HG03439 (cell line): ENCODE data around the gene ANAPC4.

Source experiments
- ATAC-seq: cut with Tn5 transposase; IDR thresholded peaks from one replicate; pipeline ENCODE4 v1.9.1; 2021; ENCODE audit warnings: mild to moderate bottlenecking, moderate library complexity; ENCODE audit not compliant: unreplicated experiment

ANAPC4 gene

DNA sequence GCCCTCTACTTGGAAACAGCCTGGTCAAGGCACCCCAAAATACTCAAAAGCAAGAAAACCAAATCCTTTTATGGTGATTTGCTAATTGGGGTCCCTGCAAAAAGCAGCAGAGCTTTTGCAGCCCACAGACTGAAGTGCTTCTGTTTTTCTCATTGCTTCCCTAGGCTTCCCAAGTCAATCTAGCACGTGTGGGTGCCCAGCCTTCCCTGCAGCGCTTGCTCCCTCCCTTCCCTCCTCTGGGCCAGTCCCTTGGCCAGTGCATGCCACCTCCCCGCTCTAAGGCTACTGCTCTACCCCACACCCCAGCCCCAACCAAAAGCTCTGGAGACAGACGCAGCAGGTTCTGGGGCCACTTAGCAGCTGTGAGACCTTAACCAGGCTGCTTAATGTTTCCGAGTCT lies 53.6 kb downstream of the ANAPC4 start:
- no peak for ATAC-seq

DNA sequence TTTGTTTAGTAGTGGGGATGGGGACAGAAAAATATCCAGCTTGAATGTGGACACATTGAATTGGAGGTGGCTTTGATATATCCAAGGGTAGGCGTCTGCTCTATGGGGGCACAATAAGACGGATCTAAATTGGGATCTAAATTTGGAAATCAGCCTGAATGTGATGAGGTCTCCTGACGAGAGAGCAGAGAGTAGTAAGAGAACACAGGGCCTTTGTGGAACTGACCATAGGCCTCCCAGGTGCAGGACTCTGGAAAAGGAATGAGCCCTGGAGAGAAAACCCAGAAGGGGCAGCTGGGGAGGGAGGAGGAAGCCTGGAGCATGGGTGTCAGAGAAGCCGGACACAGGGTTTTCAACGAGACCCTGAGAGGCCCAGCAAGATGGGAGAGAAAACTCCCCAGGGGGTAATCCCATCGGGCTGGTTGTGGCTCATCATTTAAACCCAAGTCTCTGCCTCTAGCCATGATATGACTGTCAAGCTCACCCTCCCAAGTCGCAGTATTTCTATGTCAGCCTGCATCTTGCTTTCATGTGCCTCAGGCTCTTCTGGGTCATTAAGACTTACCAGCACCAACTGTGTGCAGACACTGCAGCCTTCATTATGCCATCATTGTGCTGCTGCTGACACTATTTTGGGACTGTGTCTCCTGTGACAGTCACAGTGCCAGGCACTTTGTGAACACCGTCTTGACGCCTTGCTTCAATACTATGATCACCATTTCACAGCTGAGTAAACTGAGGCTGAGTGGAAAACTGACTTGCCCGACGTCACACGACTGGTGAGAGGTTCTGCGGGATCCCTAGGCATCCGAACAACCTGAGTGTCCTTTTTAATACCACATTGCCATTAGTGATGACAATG lies 57.1 kb downstream of the ANAPC4 start:
- no peak for ATAC-seq

DNA sequence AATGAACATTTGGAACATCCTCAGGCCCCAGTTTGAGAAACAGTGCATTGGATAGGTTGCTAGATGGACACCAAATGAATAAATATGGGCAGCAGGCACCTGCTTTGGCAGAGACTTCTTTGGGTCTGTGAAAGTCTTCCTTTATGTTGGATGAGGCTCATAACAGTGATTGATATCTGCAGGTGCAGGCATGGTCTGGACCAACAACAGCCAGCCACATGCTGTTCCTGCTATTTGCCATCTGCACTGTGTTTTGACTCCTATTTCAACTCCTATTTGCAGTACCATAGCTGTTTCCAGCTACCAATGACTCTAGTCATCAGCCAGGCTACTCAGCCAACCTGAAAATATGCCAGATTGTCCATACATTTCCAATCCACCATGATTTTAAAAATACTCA lies 60.9 kb downstream of the ANAPC4 start:
- ATAC-seq, result no peak

DNA sequence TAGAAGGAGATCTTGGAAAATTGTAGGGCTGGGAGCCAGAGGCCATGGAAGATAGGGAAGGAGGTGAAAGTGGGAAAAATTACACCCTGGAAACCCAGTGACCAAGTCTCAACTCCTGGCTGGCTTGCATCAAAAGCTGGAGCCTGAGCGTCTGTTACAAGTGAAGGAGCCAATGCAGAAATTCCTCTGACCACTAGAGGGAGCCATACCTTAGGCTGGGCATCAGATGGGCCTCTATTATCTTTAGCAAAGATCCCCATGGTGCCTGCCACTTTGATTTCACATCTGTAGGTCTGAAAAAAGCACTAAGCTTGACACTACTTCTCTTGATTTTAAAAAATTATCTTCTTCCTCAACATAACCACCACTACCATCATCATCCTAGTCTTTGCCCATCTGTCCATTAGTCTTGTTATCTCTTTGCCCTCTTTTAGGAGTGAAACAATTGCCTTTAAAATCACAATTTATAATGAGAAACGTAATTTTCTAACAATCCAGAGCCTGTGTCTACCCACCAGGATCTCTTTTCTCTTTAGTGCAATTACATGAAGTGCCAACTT lies 62.9 kb downstream of the ANAPC4 start:
- peak; percentile 85 for ATAC-seq

DNA sequence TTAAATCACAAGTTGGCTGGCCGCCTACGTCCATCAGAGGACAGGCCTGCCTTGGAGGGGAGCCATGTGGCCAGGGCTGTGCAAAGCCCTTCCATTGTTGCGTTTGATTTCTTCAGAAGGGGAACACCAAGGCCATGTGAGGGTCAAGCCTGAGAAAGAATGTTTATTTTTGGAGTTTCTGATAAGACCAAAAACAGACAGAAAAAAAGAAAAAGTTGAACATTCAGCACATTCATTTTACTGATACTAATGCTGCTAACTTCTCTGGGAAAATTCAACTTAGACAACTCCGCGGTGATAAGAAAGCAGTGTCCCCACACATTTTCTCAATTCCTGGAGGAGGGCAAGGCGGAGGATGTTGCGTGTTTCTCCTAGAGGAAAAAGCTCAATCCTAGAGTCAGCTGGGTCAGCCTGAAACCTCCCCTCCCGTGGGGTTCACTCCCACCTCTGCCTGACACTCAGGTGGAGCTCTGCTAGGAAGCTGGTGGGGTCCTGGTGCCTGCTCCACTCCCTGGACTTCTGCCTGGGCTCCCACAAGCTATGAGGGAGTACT lies 63.5 kb downstream of the ANAPC4 start:
- no peak for ATAC-seq

DNA sequence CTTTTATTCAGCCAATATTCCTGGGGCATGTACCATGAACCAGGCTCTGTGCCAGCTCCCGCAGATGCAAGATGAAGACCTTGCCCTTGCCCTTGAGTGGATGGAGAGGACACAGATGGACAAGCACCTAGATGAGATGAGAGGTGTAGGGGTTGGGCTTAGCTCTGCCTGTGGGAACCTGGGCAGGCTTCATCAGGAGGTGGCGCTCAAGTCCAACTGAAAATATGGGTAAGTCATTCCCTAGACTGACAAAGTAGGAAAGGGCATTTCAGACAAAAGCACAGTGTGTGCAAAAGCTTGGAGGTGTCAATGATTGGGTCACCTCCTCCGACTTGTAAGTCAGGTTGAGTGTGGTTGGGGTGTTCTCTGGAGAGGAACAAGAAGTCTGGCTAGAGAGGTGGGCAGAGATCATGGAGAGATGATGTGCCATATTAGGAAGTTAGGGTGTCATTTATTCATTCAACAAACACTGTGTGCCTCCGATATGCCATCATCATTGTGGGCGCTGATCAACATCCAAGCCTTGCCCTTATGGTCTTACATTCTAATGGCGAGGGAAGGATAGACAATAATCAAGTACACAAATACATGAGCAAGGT lies 64.6 kb downstream of the ANAPC4 start:
- ATAC-seq, result no peak

DNA sequence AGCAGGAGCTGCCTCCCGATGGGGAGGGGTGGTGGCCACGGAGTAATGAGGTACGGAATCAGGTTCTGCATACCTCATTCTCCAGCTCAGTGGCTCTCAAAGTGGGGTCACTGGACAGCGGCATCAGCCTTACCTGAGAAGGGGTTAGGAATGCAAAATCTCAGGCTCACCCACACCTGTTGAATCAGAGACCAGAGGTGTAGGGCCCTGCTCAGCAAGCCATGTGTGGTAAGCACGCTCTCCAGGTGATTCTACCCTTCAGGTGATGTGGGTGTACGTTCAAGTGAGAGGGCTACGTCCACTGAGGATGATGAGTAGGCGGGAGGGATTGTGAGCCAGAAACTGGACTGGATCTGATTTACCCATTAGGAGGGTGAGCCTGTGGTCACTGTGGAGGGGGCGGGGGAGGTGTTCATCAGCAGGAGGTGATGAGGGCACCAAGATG lies 65.8 kb downstream of the ANAPC4 start:
- no peak for ATAC-seq

DNA sequence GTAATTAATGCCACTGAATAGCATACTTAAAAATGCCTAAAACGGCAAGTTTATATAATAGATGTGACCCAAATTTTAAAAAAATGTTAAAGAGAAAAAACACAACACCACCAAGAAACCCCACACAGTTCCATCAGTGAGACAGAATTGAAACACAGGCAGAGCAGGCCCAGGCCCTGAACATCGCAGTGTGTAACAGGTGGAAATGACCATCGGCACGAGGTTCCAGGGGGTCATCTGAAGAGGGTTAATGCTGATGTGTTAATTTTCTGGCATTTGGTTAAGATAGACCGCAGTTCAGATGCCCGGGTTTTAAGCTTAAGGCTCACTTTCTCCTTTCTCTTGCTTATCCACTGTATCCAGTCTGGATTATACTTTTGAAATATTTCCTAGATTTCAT lies 66.8 kb downstream of the ANAPC4 start:
- no peak for ATAC-seq

DNA sequence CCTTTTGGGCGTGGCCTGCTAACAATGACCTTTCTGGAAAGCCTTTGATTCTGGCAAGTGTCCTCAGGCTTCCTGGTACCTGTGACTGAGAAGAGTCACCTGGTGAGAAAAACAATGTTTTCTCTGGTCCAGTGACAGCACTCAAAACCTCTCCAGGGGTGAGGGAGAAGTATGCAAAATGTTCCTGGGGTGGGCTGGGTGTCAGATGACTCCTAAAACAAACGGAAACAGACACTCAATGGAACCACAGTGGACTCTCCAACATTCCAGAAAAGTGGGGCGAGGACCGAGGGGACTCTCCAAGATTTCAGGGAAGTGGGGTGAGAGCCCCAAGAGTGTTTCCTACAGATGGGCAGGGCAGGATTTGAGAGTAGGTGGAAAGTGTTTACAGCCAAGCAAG lies 69.5 kb downstream of the ANAPC4 start:
- ATAC-seq, result no peak

DNA sequence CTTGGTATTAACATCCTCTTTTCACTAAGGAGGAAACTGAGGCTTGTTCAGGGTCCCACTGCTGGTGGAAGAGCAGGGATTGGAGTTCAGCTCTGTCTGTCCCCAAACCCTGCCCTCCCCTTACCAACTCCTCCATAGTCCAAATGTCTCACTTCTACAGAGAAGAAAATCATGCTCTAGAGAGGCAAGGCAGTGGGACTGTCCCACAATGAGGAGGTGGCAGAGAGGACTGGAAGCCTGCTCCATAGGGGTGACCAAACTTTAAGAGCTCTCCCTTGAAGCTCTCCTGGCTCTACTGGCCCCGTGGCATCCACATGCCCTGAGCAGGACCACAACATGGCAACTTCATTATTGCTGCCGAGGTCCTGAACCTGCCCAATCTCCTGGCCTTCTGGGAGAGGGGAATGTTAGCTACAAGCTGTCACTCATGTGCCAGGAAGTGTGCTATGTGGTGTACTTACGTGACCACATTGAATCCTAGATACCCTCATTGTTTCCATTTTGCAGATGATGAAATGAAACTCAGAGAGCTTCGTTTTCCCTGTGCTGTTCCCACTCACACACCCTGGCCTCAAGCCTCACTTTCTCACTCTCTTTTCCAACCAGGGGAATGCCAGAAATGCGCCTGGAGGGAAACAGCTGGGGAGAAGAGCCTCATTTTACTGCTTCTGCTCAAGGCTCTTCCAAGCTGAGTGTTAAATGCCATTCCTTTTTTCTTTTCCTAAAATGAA lies 71.5 kb downstream of the ANAPC4 start:
- no peak for ATAC-seq

DNA sequence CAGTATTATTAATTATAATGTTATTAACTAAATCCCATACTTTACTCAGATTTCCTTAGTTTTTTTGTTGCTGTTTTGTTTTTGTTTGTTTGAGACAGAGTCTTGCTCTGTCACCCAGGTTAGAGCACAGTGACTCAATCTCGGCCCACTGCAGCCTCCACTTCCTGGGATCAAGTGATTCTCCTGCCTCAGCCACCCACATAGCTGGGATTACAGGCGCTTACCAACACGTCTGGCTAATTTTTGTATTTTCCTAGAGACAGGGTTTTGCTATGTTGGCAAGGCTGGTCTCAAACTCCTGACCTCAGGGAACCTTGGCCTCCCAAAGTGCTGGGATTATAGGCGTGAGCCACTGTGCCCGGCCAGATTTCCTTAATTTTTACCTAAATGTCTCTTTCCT lies 72.2 kb downstream of the ANAPC4 start:
- ATAC-seq, result no peak

DNA sequence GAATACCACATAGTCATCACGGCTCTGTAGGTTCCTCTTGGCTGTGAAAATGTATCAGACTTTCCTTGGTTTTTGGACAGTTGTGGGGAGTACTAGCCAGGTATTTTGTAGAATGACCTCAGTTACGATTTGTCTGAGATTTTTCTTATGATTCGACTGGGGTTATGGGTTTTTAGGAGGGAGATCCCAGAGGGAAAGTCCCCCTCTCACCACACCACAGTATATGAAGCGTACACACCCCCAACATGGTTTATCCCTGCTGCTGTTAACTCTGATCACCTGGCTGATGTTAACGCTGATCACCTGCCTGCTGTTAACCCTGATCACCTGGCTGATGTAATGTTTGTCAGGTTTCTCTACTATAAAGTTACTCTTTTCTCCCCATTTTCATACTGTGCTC lies 72.6 kb downstream of the ANAPC4 start:
- no peak for ATAC-seq

DNA sequence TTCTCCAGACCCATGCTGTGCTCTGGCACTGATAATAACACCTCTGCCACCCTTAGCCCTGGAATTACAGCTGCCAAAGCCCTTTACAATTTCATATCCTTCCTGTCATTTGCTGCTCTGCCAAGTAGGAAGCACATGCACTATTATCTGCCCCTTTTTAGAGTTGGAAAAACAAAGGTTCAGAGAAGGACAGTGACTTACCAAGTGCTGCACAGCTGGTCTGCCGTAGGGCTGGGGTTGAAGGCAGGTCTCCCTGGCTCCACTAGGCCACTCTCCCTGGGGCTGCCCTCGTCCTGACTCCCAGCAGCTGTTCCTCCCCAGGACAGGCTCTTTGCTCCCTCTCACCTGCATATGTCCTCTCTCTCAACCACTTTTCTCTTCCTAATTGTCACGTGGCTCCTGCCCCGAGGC lies 73.4 kb downstream of the ANAPC4 start:
- no peak for ATAC-seq

DNA sequence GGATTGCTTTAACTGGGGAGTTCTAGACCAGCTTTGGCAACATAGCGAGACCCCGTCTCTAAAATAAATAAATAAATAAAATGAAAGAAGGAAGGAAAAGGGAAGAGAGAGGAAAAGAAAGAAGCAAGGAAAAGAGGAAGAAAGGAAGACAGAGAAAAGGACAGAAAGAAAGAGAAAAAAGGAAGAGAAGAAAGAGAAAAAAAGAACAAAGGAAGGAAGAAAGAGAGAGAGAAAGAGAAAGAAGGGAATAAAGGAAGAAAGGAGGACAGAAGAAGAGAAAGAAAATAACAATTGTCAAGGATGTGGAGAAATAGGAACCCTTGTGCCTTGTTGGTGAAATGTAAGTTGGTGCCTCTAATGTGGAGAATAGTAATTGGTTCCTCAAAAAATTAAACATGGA lies 74.6 kb downstream of the ANAPC4 start:
- ATAC-seq, result no peak

DNA sequence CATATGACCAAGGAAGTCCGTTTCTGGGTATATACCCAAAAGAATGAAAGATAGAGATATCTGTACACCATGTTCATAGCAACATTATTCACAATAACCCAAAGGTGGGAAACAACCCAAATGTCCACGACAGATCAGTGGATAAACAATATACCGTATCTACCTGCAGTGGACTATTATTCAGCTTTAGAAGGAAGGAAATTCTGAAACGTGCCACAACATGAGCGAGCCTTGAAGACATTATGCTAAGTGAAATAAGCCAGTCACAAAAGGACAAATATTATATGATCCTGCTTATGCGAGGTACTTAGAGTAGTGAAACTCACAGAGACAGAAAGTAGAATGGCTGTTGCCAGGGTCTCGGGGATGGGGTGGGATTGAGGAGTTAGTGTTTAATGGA lies 75.0 kb downstream of the ANAPC4 start:
- ATAC-seq, result no peak

DNA sequence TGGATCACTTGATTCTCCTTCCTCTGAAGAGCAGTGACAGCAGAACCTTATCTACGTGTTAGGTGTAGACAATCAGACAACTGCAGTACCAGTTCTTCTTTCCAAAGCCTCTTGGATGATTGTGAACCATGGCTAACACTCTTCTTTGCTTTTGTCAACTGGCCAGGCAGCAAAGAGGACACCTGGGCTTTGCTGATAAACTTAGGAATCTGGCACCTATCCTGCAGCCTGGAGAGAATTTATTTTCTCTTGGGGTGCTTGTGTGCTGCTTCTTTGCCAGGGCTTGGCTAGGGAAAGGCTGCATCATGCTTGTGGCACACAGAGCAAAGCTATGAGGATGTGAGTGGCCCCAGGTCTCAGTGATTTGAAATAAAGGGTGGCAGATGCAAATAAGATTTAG lies 77.4 kb downstream of the ANAPC4 start:
- no peak for ATAC-seq

DNA sequence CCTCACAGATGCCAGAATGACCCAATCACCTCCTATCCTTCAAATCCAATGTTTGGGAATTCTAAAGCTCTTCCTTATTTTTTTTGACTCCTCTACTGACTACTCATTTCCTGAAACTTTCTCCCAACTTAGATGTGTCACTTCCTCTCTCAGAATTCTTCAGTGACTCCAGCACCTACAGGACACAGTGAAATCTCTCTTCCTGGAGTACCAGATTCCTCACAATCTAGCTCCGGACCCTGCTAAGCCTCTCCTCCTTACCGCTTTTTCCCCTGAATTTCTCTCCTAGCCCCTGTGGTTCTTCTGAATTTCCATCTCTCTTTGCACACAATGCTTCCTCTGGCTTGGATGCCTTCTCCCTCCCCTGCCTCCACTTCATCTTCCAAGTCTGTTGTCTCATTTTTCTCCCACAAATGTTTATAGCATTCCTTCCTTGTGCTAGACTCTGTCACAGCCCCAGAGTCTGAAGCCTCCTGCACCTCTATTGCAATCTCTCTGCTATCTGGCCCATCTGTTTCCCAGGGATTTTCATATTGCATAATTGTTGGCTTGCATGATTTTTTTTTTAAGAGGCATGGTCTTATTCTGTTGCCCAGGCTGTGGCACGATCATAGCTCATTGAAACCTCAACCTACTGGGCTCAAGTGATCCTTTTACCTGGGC lies 80.1 kb downstream of the ANAPC4 start:
- no peak for ATAC-seq

DNA sequence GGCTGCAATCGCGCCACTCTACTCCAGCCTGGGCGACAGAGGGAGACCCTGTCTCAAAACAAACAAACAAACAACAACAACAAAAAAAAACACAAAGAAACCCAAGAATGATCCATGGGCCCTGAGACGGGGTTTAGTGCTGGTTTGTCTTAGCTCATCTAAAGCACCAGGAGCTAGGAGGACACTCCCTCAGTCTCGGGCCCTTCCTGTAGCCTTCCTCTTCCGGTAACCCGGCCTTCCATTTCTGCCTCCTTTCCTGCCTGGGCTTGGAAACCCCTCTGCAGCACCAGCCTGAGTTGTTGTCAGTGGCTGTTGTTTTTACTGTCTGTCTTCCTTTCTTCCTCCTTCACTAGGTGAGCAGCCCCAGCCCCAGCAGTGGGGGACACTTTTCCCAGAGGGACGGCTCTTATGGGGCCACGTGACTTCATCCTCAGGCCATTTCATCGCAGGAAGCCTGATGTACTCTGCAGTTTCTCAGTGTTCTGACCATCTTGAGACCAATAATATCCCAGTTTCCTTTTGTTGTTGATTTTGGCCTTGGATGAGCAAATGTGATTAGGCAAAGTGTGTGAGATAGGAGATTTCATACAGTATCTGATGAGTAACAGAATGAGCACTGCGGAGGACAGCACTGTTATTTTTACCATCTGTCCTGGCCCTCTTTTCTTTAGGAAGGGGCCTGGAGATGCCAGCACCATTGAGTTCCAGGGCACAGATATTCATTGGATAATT lies 90.1 kb downstream of the ANAPC4 start:
- ATAC-seq, result no peak

DNA sequence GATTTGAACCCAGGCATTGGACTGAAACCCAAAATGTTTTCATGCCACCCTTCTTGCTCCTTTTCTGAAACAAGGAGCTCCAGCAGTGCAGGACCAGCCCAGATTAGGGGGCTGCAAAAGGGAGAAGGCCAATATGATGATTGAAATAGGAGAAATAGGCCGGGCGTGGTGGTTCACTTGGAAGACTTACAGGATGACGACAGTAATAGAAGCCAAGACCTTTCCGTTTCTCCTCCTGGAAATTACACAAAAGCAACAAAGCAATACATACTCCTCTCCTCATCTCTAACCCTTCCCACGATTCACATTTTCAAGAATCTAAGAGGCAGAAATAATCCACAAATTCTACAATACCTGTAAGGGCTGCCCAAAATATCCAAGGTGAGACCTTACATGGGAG lies 90.8 kb downstream of the ANAPC4 start:
- ATAC-seq, result no peak
